Activated T-helper 9 cell treated with anti-CD3 and anti-CD28 coated beads, Interleukin-2, amount 50 U/mL, for 16 hours (primary cell): ENCODE results near the gene ABCC5.
"Not testable (repeated sequence)": the region's sequence is repeated elsewhere in the genome, so short reads cannot be mapped to it uniquely, and the experiment has no call there.

Experiments
- DNase-seq: peaks from one replicate; pipeline ENCODE4 v3.0.0-alpha.2; 2020; ENCODE audit warnings: low read depth

The ABCC5 gene

DNA sequence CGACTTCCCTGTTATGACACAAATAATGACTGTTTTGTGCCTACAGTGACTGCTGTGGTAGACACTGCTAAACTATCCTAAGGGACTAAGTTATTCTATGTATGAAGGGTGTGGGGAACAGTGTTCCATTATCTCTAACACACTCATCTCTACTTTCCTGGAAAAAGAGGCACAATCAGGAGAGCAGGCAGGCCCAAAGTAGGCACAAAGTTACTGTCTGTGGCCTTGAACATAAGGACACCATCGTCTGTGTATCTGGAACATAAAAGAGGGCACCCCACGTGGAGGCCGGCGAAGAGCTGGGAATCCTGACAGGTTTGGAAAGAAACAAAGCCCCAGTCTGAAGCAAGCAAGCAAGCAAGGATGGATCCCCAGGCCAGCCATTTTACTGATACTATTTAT, 1.5 kb downstream of the ABCC5 start:
- no peak for DNase-seq

DNA sequence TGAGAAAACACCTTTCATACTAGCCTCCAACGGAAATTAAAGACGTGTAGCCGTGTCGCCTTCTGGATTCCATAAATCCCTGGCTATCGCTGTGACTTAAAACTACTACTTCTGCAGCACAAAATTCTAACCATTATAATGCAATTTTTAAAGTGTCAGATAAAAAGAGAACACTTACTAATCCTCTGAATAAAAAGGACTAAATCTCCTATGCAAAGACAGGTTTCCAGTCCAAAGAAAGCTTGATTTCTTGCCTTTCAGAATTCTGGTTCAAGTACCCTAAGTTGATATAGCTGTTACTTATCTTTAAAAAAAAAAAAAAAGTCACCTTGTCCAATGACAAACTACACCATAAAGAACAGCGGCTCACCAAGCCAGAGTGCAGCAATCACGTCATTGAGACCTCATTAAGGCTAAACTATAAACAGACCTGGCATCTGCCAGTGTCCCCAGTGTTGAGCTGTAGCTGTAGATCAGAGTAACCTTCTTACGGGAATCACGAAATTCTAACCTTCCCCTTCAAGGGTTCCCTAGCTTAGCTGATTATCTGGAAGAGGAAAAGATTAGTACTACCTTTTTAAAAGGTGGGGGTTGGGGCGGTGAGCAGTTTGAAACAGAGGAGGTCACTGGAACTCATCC, 2.2 kb downstream of the ABCC5 start:
- DNase-seq = no peak

DNA sequence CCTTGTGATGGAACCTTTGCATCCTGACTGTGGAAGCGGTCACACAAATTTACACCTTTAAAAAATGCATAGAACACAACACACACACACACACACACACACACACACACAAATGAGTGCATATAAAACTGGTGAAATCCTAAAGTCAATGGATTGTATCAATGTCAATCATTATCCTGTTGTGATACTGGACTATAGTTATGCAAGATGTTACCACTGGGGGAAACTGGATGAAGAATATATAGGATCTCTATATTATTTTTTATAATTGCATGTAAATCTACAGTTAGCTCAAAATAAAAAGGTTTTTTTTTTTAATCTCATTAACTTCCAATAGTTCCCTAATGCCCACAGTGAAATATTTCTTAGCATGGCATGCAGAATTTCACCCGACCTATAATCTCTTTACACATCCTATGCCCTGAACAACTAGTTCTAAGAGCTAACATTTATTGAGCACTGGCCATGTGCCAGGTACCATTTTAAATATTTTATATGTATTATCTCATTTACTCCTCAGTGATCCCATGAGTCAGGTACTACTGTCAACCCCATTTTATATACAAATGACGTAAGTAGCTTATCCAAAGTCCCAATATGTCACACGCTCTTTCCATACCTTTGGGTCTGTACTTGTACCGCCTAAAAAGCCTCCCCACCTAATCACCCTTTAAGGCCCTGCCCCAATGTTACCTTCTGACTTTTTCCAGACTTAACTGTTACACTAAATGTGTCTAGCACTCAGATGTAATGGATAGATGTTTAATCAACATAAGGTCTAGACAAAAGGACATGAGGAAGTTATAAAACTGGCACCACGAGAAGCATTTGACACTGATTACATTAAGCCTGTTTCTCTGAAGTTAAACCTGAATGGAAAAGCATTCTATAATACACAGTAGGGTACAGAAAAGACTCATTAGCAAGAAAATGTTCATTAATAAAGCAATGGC, 5.5 kb downstream of the ABCC5 start:
- no peak for DNase-seq

DNA sequence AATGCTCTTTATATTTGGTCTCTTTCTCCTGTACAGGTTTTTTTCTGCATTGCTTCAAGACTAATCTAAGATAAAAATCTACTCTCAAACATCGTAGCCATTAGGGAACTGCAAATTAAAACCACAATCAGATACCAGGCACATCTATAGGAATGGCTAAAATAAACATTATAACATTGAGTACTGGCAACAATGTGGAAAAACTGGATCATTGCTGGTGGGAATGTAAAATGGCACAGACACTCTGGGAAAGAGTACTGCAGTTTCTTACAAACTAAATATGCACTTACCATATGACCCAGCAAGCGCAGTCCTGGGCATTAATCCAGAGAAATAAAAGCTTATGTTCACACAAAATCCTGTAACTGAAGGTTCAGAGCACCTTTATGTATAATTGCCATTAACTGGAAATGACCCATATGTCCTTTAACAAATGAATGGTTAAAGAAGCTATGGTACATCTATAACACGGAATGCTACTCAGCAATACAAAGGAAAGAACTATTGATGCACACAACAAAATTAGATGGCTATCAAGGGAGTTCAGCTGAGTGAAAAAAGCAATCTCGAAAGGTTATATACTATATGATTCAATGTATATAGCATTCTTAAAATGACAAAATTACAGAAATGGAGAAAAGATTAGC, 6.3 kb downstream of the ABCC5 start:
- DNase-seq = no peak

DNA sequence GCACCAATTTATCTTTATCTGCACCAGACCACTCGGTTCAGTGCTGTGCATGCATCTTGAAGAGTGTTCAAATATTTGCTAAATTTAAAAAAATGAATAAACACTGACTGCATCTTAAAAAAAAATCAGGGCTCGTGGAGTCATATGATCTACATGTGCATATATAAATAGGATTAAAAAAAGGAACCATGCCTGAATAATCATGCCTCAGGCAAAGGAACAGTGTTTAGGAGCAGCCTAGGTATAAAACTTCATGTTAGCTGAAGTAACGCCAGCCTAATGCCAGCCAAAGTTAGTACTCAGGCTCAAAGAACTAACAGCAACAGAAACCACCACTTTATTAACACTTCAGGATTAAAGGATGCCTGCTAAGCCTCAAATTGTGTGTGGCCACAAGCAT, 9.5 kb downstream of the ABCC5 start:
- DNase-seq = no peak

DNA sequence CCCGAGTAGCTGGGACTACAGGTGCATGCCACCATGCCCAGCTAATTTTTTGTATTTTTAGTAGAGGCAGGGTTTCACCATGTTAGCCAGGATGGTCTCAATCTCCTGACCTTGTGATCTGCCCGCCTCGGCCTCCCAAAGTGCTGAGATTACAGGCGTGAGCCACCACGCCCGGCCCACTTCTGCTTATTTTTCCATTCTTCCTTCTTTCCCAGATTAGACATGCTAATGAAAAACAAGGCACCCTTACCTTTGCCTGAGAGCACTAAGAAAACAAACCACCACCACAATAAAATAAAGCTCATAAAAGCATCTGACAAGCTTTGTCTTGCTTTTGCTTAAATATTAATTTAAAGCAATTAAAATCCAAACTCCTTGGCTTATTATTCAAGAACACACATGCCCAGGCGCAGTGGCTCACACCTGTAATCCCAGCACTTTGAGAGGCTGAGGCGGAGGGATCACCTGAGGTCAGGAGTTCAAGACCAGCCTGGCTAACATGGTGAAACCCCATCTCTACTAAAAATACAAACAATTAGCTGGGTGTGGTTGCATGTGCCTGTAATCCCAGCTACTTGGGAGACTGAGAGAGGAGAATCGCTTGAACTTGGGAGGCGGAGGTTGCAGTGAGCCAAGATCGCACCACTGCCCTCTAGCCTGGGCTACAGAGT, 10.4 kb downstream of the ABCC5 start:
- DNase-seq = not testable (repeated sequence)

DNA sequence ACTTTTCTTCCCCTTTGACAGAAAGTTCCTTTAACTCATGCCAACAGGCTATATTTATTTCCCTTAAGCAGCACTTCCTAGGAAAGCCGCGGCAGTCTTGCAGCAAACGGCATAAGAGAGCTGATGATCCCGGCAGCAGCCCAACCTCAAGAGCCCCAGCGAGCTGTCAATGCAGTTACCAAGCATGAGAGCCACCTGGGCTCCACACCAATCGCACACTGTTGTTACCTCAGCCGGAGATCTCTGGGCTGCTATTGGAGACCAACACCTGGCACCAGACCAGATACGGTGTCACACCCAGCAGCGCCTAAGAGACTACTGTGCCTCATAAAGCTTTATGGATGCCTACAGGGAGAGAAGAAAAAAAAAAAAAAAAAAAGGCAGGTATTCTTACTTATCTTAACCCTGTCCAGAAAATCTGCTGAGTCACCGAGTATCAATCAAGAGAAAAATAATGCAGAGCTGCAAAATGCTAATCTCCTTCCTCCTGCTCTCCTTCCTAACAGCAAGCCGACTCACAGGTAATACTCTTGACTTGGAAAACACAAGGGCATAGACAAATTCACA, 11.7 kb downstream of the ABCC5 start:
- DNase-seq = no peak

DNA sequence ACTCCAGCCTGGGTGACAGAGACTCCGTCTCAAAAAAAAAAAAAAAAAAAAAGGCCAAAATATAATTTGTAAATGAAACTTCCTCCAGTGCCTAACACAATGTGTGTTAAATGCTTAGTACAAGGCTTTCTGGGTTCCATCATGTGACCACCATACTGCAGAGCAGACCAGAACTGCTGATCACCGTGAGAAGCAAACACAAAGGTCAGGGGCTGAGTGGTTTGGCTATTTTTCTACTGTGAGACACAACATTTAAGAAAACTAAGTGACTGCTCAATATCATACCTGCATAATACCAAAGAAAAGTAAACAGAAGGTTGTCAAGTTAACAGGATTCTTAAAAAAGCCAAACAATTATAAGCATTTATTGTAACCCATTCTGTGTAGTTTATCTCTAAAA, 13.2 kb downstream of the ABCC5 start:
- DNase-seq = no peak

DNA sequence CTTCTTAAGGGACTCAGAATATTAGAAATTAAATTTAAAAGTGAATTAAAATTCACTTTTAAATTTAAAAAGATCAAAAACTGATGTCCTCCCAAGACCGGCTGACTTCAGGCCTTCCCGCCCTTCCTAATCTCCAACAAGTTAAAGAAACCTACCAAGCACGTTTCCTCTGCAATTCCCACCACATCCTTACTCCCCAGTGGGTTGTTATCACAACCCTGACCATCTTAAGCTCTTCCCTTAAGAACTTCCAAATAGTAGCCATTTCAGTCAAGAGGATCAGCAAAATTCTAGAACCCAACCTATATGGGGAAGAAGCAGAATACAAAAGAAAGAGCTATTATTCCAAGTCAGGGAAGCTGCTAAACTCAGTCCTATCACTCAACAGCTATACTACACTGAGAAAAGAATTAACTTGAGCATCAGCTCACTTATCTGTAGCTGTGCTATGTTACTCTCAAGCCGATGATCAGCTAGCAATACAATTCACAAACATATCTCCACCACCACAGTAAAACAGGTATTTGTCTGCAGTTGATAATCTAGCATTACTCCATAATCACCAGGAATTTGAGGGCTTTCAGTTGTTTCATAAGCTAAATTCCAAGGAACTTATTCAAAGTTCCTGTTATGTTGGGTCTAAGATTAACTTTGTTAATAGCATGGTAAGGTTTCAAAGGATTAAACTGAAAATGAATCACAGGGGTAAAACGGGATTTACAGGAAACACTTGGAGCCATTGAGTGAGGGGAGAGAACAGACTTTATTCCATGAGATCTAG, 14.3 kb downstream of the ABCC5 start:
- DNase-seq = no peak

DNA sequence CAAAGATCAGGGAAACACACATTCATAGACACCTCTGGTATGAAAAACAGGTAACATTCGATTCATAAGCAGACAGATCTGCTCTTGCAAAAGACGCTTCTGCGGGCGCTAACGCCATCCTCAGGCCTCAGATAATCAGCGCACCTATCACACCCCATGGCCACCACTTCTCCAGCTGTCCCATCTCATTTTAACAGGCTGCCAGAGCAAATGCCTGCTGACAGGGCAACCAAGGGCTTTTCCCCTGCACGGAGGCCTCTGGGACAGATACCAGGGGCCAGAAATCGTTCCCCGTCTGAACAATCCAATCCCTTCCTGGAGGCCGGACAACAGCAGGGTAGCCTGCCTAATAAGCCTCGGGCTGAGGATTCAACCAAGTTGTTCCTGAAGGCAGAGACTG, 15.2 kb downstream of the ABCC5 start:
- DNase-seq = no peak

DNA sequence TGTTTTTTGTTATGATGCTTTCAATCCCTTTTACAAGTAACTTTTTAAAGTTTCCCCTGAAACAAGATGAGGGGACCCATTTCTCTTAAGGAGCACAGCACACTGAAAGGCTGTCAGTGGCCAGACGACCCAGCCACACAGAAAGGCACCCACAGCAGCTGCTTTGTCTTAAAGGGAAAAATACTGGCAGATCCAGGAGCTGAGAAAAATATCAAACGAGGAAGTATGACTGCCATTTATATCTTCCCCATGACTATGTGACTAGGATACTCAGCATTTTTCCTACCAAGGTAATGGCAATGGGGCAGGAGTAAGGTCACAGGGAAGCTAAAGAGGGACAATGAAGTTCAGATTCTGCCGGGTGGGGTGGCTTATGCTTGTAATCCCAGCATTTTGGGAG, 15.9 kb downstream of the ABCC5 start:
- no peak for DNase-seq

DNA sequence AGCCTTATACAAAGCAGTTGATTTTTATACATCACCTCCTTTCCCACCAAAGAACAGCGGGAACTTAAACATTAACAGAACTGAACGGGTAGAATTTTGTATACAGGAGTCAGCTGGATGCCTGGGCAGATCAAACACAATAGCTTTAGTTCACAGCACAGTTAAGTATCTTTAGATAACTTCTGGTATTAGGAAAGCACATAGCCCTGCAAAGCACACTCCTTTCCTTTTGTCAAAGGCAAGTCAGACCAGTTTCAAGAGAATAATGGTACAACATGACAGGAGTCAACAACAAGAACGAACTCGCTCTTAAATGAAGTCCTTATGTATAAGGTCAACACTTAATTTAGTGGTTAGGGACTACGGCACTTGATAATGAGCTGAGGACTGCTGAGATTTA, 26.3 kb downstream of the ABCC5 start:
- no peak for DNase-seq

DNA sequence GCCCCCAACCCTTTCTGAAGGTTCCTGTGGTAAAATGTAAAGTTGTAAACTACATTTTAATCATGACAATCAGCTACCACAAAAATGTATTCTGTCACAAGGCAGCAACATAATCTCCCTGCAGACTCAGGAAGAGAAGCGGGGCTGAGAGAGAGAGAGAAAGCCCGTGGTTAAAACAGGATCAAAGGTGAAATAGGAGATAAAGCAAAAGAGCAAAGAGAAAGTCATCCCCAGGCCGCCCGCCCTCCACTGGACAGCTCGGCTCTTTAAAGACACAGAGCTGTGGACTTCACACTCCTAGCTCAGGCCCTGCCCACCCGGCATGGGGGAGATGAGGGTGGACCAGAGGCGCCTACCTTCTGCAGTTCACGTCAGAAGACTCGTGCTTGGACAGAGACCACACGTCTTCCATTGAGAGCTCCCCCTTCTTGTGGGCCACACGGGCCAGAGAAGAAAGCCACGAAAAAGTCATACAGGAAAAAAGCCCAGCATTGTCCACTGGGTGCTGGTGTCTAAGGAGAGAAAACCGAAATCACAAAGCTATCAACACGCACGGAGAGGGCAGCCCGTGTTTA, 29.4 kb downstream of the ABCC5 start:
- DNase-seq = no peak

DNA sequence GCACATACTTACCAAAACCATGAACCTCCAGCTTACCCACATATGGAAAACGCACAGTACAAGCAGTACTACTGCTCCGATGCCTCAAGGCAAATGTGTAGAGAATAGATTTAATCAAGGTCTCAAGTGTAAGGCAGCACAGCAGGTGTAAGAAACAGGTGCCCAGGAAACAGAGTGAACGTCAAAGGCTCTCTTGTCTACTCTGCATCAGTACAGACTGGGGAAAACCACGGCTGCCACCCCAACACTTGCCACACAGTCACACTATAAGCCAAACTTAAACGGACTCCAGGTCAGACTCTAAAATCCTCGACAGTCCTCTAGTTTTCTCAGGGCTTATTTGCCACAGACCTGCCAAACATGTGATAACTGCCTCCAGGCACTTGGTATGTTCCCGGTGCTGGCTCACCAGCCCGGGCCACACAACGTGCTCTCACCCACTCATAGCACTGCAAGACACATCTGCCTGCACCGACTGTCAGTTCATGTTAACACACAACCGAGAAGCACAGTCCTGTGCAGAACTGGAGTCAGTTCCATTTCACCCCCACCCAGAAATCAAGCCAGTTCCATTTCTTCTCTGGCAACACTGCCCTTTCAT, 30.6 kb downstream of the ABCC5 start:
- DNase-seq = no peak

DNA sequence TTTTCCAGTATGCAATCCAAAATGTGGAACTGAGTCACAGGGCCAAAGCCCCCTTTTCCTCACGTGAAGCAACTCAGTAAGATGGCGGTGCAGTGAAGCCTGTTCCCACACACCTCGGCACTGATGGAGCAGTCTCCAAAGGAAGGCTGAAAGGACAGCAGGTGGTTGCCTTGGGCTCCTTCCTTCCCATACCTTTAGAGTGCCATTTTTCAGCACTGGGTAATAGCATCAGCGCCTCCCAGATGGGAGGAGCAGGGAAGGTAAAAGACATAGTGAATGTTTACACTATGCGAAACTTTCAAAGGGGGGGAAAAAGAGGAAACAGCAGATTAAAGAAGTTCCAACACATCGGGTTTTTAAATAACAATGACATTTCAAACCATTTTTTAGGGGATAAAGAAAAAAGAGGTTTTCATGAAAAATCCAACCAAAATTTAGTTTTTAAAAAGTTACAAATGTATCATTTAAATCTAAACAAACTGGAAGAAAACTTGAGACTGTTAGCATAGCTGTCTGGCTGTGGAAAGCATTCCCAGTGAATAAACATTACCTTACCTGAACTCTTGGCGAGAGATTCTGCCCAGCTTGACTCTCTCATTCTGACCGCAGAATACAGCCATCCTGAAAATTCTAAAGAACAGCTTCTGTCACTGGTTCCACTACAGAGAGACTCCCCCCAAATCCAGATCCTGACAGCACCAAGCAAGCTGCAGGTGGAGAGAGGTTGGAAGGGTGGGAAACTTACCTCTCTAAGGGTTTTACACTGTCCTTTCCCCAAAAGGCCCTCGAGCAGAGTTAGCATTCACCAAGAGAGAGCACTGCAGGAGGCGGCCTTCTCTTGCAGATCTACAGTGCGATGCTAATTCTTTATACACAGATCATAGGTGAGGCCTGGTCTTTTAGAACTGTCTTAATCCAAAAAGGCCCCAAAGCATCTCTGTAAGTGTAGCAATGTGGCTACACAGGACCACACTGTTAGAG, 32.6 kb downstream of the ABCC5 start:
- DNase-seq = no peak

DNA sequence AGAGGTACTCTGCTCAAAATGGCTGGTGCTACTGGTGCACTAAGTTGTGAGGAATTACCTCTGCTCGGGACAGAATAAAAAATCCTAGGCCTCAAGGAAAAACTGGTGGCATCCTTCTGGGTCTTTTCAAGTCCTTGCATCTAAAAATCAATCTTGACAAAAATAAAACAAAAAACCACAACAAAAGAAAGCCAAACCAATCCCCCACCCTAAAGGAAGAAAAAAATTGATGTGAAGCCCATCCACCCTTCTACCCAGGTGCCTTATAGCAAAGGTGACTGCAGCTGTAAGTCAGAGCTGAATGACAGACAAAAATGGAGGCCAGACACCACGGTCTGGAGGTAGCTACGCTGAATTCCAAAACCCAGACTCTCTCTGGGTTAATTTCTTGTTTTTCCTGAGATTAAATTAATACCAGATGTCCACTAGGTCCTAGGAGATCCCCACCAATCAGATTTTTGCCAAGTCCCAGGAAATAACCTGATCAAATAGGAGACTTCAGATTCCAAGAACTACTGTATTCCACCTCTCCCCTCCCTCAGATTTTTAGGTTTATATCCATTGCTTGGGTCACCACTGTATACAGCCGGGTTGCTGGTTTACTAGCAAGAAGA, 33.5 kb downstream of the ABCC5 start:
- DNase-seq = no peak

DNA sequence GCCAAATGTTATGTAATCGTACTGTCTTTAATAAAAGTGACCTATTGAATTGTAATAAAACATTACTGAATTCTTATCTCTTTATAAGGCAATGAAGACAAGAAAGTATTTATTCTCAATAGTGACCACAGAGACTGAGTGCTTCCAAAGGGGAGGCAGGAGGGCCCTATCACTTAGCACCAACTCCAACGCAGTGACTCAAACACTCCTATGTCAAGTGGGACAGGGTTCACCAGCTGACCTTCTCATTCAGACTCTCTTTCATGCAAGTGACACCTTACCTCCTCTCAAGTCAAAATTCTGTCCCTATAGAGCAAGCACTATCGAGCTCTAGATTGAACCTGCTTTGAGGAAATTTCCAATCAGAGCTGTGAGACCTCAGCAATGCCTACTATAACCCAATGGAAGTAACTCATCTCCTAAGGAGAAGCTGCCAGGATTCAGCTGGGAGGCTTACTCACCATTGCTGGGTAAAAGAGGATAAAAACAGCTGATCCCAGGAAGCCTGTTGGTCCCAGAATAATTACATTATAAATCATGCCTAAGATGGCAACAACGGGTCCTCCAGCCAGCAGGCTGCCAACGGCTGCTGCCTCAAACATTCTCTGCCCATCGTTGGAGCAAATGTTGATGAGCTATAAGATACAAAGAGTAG, 35.6 kb downstream of the ABCC5 start:
- DNase-seq = no peak

DNA sequence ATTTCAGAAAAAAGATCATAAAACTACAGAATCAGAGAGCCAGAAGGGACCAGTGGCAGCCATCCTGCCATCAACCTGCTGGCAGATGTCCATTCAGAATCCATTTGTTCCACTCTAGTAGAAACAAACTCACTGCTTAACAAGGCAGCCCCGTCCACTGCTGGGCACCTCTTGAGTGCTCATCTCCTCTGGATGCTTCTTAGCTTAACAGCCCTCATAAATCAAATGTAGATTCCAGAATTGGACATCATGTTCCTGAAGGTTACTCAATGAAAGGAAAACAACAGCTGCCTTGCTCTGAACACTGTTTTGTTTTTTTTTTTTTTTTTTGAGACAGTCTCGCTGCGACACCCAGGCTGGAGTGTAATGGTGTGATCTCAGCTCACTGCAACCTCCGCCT, 37.3 kb downstream of the ABCC5 start:
- no peak for DNase-seq
